ENCODE results near the gene KHDC1.
"Not testable (repeated sequence)": the region's sequence is repeated elsewhere in the genome, so short reads cannot be mapped to it uniquely, and the experiment has no call there.

KHDC1 gene

GRCh38 chr6:73262671-73263569 is at the start of gene KHDC1:
Gene KHDC1, minus strand, starts transcription at chr6:73263196. Its CDS starts 20,679 bp downstream, at chr6:73242517.
- DNase-seq (ENCODE audit: low read depth): peak; percentile 14

DNA sequence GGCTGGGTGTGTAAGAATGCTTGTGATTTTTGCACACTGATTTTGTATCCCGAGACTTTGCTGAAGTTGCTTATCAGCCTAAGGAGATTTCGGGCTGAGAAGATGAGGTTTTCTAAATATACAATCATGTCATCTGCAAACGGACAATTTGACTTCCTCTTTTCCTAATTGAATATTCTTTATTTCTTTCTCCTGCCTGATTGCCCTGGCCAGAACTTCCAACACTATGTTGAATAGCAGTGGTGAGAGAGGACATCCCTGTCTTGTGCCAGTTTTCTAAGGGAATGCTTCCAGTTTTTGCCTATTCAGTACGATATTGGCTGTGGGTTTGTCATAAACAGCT is 47.5 kb upstream of the KHDC1 start:
- not testable (repeated sequence) for DNase-seq (ENCODE audit: low read depth)

DNA sequence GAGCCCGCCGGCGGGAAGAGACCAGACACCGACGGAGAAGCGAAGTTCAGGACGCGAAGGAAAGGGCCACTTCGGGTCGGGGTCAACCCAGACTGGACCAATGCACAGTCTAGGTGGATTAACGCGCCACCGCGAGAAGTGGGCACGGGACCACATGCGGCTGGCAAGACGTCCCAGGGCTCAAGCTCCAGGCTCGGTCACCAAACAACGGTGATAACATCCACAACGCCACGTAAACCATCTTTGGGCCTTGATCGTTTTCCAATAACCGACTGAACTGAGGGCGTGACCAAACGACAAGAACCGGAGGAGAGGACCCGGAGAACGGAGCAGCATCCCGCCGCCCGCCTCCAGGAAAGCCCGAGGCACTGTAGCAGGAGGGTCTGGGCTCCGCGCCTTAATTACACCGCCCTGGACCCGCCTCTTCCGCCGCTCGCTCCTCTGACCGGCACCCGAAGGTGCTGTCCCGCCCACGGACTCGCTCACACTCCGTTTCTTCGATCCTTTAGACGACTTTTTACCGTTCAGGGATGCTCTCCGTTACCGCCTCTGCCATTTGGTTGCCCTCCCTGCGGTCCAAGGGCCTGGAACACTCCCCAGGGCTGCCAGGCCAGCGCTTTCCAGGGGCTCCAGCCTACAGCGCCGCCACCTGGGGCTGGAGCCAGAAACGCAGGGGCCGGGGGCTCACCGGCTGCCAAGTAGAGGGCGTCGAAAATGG is 46.9 kb upstream of the KHDC1 start:
- DNase-seq (ENCODE audit: low read depth): peak; percentile 33

GRCh38 chr6:73309535-73309784 is 46.5 kb upstream of the KHDC1 start:
- DNase-seq (ENCODE audit: low read depth): no peak

GRCh38 chr6:73308712-73309534 is 45.9 kb upstream of the KHDC1 start:
- DNase-seq (ENCODE audit: low read depth): no peak

DNA sequence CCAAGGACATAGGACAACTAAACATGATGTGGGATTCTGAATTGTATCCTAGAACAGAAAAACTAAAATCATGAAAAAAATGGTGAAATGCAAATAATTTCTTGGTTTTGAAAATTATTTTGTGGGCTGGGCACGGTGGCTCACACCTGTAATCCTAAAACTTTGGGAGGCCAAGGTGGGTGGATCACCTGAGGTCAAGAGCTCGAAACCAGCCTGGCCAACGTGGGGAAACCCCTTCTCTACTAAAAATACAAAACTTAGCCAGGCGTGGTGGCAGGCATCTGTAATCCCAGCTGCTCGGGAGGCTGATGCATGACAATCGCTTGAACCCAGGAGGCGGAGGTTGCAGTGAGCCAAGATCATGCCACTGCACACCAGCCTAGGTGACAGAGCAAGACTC is 40.8 kb upstream of the KHDC1 start:
- DNase-seq (ENCODE audit: low read depth): not testable (repeated sequence)

GRCh38 chr6:73302339-73302738 is 39.3 kb upstream of the KHDC1 start:
- no peak for DNase-seq (ENCODE audit: low read depth)

DNA sequence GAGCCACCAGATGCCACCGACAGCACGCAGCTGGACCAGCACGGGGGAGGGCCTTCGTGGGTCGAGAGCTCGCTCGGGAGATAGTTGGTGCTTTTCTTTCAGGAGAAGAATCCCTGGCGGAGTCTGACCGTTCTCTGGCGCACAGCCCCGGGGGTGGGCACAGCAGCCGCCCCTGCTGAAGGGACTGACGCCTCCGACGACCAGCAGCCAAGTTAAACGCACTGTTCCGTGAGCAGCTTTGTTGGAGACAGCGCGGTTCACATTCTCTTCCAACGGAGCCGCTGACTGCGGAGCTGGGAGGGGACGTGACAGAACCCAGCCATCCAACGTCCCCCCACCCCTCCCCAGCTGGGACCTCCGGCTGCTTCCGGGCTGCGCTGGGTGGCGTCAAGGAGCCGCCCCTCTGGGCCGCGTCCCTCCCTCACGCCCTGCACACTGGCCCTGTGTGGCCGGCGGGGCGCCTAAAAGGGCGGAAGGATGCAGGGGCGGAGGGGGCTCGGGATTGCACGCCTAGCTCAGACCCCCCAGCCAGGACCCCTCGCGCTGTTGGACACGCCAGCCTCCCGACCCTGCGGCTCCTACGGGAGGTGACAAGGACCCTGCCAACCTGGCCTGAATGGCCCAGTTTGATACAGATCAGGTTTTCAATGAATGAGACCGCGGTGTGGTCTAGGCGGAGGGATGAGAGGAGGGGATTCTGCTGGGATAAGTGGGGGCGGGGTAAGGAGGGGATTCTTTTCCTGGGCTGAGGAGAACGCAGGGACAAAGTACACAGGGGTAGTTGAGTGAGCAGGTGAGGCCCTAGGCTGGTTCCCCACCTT is 36.4 kb upstream of the KHDC1 start:
- no peak for DNase-seq (ENCODE audit: low read depth)

GRCh38 chr6:73293331-73293730 is 30.3 kb upstream of the KHDC1 start:
- DNase-seq (ENCODE audit: low read depth): no peak

DNA sequence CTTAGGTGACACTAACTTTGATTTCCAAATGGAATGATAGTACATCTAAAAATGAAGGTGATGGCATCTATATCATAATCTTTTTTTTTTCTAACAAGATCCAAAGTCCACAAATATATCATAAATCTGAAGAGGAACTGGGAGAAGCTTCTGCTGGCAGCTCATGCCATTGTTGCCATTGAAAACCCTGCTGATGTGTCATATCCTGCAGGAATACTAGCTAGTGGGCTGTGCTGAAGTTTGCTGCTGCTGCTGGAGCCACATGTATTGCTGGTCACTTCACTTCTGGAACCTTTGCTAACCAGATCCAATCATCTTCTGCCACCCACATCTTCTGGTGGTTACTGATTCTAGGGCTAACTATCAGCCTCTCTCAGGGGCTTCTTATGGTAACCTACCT is 27.4 kb upstream of the KHDC1 start:
- DNase-seq (ENCODE audit: low read depth): no peak

DNA sequence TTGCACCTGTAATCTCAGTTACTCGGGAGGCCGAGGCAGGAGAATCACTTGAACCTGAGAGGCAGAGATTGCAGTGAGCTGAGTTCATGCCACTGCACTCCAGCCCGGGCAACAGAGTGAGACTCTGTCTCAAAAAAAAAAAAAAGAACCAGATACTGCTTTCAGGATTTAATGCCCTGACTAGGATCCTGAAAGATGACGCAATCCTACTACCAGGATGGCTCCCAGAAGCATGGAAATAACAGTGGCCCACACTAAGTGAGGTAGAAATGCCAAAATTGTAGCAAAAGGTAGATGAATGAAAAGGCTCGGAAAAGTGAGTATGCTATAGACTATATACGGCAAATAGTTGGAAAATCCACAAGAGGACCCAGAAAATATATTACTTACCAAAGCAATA is 23.8 kb upstream of the KHDC1 start:
- no peak for DNase-seq (ENCODE audit: low read depth)

- DNase-seq (ENCODE audit: low read depth): peak; percentile 49
Observed at GRCh38 chr6:73285674-73286283, 22.8 kb upstream of the KHDC1 start.

GRCh38 chr6:73282871-73283270 is 19.9 kb upstream of the KHDC1 start:
- DNase-seq (ENCODE audit: low read depth): no peak

DNA sequence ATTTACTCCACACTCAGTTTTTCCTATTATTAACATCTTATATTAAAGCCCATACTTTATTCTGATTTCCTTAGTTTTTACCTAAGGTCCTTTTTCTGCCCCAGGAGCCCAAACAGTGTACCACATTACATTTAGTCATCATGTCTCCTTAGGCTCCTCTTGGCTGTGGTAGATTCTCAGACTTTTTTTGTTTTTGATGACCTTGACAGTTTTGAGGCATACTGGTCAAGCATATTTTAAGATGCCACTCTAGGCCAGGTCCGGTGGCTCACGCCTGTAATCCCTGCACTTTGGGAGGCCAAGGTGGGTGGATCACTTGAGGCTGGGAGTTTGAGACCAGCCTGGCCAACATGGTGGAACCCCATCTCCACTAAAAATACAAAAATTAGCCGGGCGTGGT is 18.7 kb upstream of the KHDC1 start:
- not testable (repeated sequence) for DNase-seq (ENCODE audit: low read depth)

- DNase-seq (ENCODE audit: low read depth): not testable (repeated sequence)
Observed at GRCh38 chr6:73269296-73269695, 6.3 kb upstream of the KHDC1 start.

- not testable (repeated sequence) for DNase-seq (ENCODE audit: low read depth)
Observed at GRCh38 chr6:73268896-73269295, 5.9 kb upstream of the KHDC1 start.

DNA sequence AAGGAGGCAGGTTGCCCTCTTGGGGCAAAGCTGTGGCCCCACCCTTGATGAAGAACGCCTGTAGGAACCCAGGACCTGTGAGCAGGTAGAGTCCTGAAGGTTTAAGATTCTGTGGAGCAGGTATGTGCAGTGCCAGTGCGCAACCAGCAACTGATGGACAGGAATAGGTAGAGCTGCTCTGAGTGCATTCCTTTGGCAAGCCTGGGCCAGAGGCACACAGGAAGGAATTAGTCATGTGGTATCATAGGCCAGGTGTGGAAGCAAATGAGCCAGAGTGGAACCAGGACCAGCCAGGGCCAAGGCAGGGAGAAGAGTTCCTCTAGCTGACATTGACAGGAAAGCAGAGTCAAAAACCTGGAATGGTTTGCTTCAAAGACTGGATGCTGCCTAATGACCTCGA is 1.4 kb upstream of the KHDC1 start:
- no peak for DNase-seq (ENCODE audit: low read depth)

- no peak for DNase-seq (ENCODE audit: low read depth)
Observed at GRCh38 chr6:73263570-73263909, 544 bp upstream of the KHDC1 start.

DNA sequence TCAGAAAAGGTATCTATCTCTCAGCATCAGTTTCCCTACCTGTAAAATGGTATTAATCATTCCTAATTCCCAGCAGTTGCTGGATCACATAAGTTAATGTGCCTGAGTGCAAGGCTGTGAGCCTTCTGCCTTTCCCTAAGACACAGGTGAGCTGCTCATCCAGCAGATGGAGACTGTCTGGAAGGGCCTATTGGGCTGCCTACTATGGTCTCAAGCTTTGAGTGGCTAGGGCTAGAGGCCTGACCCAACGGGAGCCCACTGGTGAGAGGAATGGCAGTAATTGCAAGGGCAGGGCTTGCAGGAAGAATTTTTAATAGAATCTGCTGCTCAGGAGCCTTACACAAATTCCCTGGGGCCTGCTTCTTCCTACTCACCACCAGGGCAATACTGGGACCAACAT is 4.3 kb downstream of the KHDC1 start:
- no peak for DNase-seq (ENCODE audit: low read depth)

DNA sequence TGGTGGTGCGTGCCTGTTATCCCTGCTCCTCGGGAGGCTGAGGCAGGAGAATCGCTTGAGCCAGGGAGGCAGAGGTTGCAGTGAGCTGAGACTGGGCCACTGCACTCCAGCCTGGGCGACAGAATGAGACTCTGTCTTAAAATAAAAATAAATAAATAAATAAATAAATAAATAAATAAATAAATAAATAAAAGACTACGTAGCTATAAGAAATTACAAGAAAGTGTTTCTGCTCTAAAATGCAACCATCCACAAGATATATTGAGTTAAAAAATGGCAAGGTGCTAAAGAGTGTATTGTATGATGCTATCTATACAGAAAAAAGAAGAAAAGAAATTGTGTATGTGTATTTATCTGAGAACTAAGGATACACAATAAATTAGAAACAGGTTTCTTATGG is 8.7 kb downstream of the KHDC1 start:
- not testable (repeated sequence) for DNase-seq (ENCODE audit: low read depth)

- no peak for DNase-seq (ENCODE audit: low read depth)
Observed at GRCh38 chr6:73252703-73253102, 10.3 kb downstream of the KHDC1 start.

DNA sequence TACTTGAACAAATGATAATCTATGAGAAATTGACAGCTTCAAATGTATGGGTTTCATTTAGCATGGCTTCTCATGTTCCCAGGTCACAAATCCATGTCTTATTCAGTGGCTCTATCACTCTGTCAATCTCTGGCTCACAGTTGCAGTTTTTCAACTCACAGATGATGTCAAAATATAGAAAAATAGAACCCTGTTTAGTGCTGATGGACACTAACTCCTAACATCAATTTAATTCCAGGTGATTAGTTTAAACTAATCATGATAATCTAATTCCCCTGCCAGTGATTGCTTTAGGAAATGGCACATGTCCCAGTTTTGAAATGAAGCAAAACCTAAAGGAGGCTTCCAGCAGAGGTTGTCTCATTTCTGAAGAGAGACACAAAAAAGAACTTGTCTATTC is 13.0 kb downstream of the KHDC1 start:
- no peak for DNase-seq (ENCODE audit: low read depth)

Data from fibroblast of the conjunctiva (primary cell).